Mesothelial cell of epicardium (in vitro differentiated cells): ENCODE measurements around the gene SPP1. TPM values are rescaled to one million over a fixed set of nuclear protein-coding genes. Genes with fewer than 3 reads are reported as not detected.
"Not testable (repeated sequence)": the region's sequence is repeated elsewhere in the genome, so short reads cannot be mapped to it uniquely, and the experiment has no call there.

Experiments
- DNase-seq, 2 experiments: peaks; one replicate each; pipeline ENCODE4 v3.0.0; 2021; ENCODE audit warnings: low spot score in 2 of 2; ENCODE audit not compliant: unreplicated experiment in 2 of 2
- H3K27ac Mint-ChIP-seq: 2 replicates; pipeline ENCODE4 v1.8.0; 2021; ENCODE audit warnings: mixed read lengths
- H3K27me3 Mint-ChIP-seq: 2 replicates; pipeline ENCODE4 v1.8.0; 2021; ENCODE audit warnings: low read depth, mixed read lengths
- H3K36me3 Mint-ChIP-seq: 2 replicates; pipeline ENCODE4 v1.8.0; 2021; ENCODE audit warnings: mixed read lengths
- H3K4me1 Mint-ChIP-seq: 2 replicates; pipeline ENCODE4 v1.8.0; 2021; ENCODE audit warnings: mixed read lengths
- H3K4me3 Mint-ChIP-seq: 2 replicates; pipeline ENCODE4 v1.8.0; 2021; ENCODE audit warnings: mild to moderate bottlenecking, moderate library complexity, mixed read lengths
- H3K9me3 Mint-ChIP-seq: 2 replicates; pipeline ENCODE4 v1.8.0; 2021; ENCODE audit warnings: mixed read lengths
- CTCF ChIP-seq: fragments of 200-600 bp; sonication (generic); IDR thresholded peaks from one replicate; pipeline ENCODE4 v1.5.0; 2021; ENCODE audit warnings: antibody characterized with exemption; ENCODE audit not compliant: unreplicated experiment
- total RNA-seq: library from RNA; stranded (reverse); gene quantifications from 3 replicates; pipeline ENCODE4 v1.2.1, GENCODE V29; 2021

The SPP1 gene
- total RNA-seq, 1 donor from 2014 or later = 30.3 TPM

- Mint-ChIP-seq H3K4me3 (no peak overlapping the region), H3K27ac (no peak overlapping the region), H3K36me3 (peaks cover 34% of the 10 kb centered on the region), H3K27me3 (no peaks in the 10 kb centered on the region), H3K9me3 (peaks cover 10% of the 10 kb centered on the region), H3K4me1 (peaks cover 39% of the 10 kb centered on the region)
- TF ChIP-seq CTCF = no peak
- no peak for DNase-seq
These were observed 46.3 kb downstream of the SPP1 start for GRCh38 chr4:88021824-88022223.

- peaks cover 39% of the 10 kb centered on the region for H3K36me3 Mint-ChIP-seq
- TF ChIP-seq CTCF = no peak
- no peak overlapping the region for H3K4me3 Mint-ChIP-seq
These were observed 46.8 kb downstream of the SPP1 start for GRCh38 chr4:88022289-88022688.

GRCh38 chr4:88025868-88026661, 50.6 kb downstream of the SPP1 start:
- peaks cover 29% of the 10 kb centered on the region for H3K4me1 Mint-ChIP-seq
- not testable (repeated sequence) for DNase-seq, H3K4me3 Mint-ChIP-seq, H3K27ac Mint-ChIP-seq, H3K9me3 Mint-ChIP-seq, H3K27me3 Mint-ChIP-seq
- H3K36me3 Mint-ChIP-seq = peaks cover 61% of the 10 kb centered on the region

More at GRCh38 chr4:88022289-88022688, 46.8 kb downstream of the SPP1 start:
- Mint-ChIP-seq H3K27ac (no peak overlapping the region), H3K9me3 (peaks cover 10% of the 10 kb centered on the region), H3K4me1 (peaks cover 40% of the 10 kb centered on the region), H3K27me3 (no peaks in the 10 kb centered on the region)
- DNase-seq = no peak

GRCh38 chr4:88027611-88028608, 52.4 kb downstream of the SPP1 start:
- H3K27me3 Mint-ChIP-seq = no peaks in the 10 kb centered on the region
- H3K36me3 Mint-ChIP-seq = peaks cover 58% of the 10 kb centered on the region
- H3K27ac Mint-ChIP-seq = peak overlapping the region; percentile 86
- H3K9me3 Mint-ChIP-seq = peaks cover 10% of the 10 kb centered on the region
- DNase-seq = no peak
- TF ChIP-seq CTCF = no peak
- H3K4me3 Mint-ChIP-seq = no peak overlapping the region
- peaks cover 21% of the 10 kb centered on the region for H3K4me1 Mint-ChIP-seq

GRCh38 chr4:88028946-88029345, 53.4 kb downstream of the SPP1 start:
- no peaks in the 10 kb centered on the region for H3K27me3 Mint-ChIP-seq
- H3K4me1 Mint-ChIP-seq = peaks cover 21% of the 10 kb centered on the region
- no peak overlapping the region for H3K4me3 Mint-ChIP-seq
- H3K27ac Mint-ChIP-seq = peak overlapping the region; percentile 7
- no peak for DNase-seq
- no peak for TF ChIP-seq CTCF
- peaks cover 10% of the 10 kb centered on the region for H3K9me3 Mint-ChIP-seq
- peaks cover 53% of the 10 kb centered on the region for H3K36me3 Mint-ChIP-seq
